ENCODE results near the gene SLC11A2. TPM values are rescaled to one million over a fixed set of nuclear protein-coding genes. Genes with fewer than 3 reads are reported as not detected.

Gene SLC11A2
- total and polyA plus RNA-seq, 9 of the 15 experiments (the other 6 are each of a cell fraction or from before 2014, with no cell fraction given): 21.1 to 54.0 (median 32.9) TPM

- TF ChIP-seq ZNF398 (CRISPR knock-in tag; IDR thresholded peaks at IDR 0.05): no peak
- TF ChIP-seq THRB (CRISPR knock-in tag; conservative IDR thresholded peaks at IDR 0.05): no peak
- peak; percentile 71; the same call in 1 of the 2 replicates for TF ChIP-seq ZNF395 (CRISPR knock-in tag; IDR thresholded peaks at IDR 0.05)
- TF ChIP-seq ZNF717 (CRISPR knock-in tag; IDR thresholded peaks at IDR 0.05): no peak
- no peak for TF ChIP-seq ZNF197 (CRISPR knock-in tag; IDR thresholded peaks at IDR 0.05; ENCODE audit: low read depth)
- TF ChIP-seq ZNF436 (CRISPR knock-in tag; IDR thresholded peaks at IDR 0.05): no peak
- no peak for TF ChIP-seq ZSCAN32 (CRISPR knock-in tag; IDR thresholded peaks at IDR 0.05)
- TF ChIP-seq CREB3L1 (IDR thresholded peaks at IDR 0.05; ENCODE audit: borderline replicate concordance, low read depth): no peak
- peak; percentile 58; the same call in 1 of the 2 replicates for TF ChIP-seq ATF7 (IDR thresholded peaks at IDR 0.05)
- TF ChIP-seq STAG1 (CRISPR knock-in tag; IDR thresholded peaks at IDR 0.05; ENCODE audit: borderline replicate concordance): no peak
- no peak for TF ChIP-seq ZNF263 (CRISPR knock-in tag; IDR thresholded peaks at IDR 0.05; ENCODE audit: borderline replicate concordance)
- peak; percentile 79 for TF ChIP-seq HMBOX1 (IDR thresholded peaks at IDR 0.05)
- no peak for TF ChIP-seq ARHGAP35 (IDR thresholded peaks at IDR 0.05; ENCODE audit: partially characterized antibody)
- no peak for TF ChIP-seq THRA (IDR thresholded peaks at IDR 0.05)
- no peak for TF ChIP-seq NFXL1 (CRISPR knock-in tag; IDR thresholded peaks at IDR 0.05)
- TF ChIP-seq MITF (IDR thresholded peaks at IDR 0.05): no peak
- TF ChIP-seq BACH1 (tag; IDR thresholded peaks at IDR 0.05): no peak
Measured at GRCh38 chr12:51021694-51022093, 4.5 kb downstream of the SLC11A2 start (continued).
